Ishikawa (cell line): ENCODE data around the gene PIK3C2G.

Experiments
- CEBPB ChIP-seq: IDR thresholded peaks from 2 replicates; pipeline ENCODE4 v1.6.1; 2012
- CREB1 ChIP-seq: IDR thresholded peaks from 2 replicates; pipeline ENCODE4 v1.6.1; 2012; ENCODE audit warnings: low read depth
- EGR1 ChIP-seq: IDR thresholded peaks from 2 replicates; pipeline ENCODE4 v1.6.1; 2012
- EP300 ChIP-seq: IDR thresholded peaks from 2 replicates; pipeline ENCODE4 v1.6.1; 2012; ENCODE audit warnings: borderline replicate concordance
- FOXM1 ChIP-seq: IDR thresholded peaks from 2 replicates; pipeline ENCODE4 v1.6.1; 2012; ENCODE audit warnings: low read depth, borderline replicate concordance
- NFIC ChIP-seq: IDR thresholded peaks from 2 replicates; pipeline ENCODE4 v1.6.1; 2012
- RAD21 ChIP-seq: IDR thresholded peaks from 2 replicates; pipeline ENCODE4 v1.6.1; 2012; ENCODE audit warnings: low read depth
- REST ChIP-seq: IDR thresholded peaks from 2 replicates; pipeline ENCODE4 v1.6.1; 2012; ENCODE audit warnings: low read depth, mild to moderate bottlenecking
- TAF1 ChIP-seq: IDR thresholded peaks from 2 replicates; pipeline ENCODE4 v1.6.1; 2012; ENCODE audit warnings: low read depth, mild to moderate bottlenecking
- TCF12 ChIP-seq: IDR thresholded peaks from 2 replicates; pipeline ENCODE4 v1.6.1; 2012; ENCODE audit warnings: low read depth
- TEAD4 ChIP-seq: IDR thresholded peaks from 2 replicates; pipeline ENCODE4 v1.6.1; 2012
- YY1 ChIP-seq: IDR thresholded peaks from 2 replicates; pipeline ENCODE4 v1.6.1; 2012; ENCODE audit warnings: low read depth
- ZBTB7A ChIP-seq: IDR thresholded peaks from 2 replicates; pipeline ENCODE4 v1.6.1; 2012; ENCODE audit warnings: low read depth
- TF ChIP-seq, protein P1 (sequence below): IDR thresholded peaks from 2 replicates; pipeline ENCODE4 v1.6.1; 2012
- TF ChIP-seq, protein P2 (sequence below): IDR thresholded peaks from 2 replicates; pipeline ENCODE4 v1.6.1; 2012

Gene PIK3C2G

GRCh38 chr12:18689771-18690170 lies 428.5 kb downstream of the PIK3C2G start:
- no peak for TF ChIP-seq FOXM1

DNA sequence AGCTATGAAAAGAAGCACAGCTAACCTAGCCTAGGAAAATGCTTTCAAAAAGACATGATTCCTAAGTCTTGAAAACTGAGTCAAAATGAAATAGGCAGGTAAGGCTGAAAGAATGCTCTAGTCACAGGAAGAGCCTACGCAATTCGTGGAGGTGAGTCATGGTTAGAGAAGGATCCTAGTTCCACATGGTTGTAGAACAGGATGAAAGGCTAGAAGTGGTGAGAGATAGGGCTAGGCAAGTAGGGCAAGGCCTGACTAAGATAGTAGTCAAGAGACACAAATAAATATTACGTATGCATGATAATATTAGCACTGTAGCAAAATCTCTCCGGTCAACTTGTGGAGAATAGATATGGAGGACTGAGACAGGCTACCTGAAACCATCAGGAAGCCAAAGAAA lies 429.3 kb downstream of the PIK3C2G start:
- TF ChIP-seq EP300 = no peak
- no peak for TF ChIP-seq EGR1
- TF ChIP-seq, protein P1, sequence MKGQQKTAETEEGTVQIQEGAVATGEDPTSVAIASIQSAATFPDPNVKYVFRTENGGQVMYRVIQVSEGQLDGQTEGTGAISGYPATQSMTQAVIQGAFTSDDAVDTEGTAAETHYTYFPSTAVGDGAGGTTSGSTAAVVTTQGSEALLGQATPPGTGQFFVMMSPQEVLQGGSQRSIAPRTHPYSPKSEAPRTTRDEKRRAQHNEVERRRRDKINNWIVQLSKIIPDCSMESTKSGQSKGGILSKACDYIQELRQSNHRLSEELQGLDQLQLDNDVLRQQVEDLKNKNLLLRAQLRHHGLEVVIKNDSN = no peak
- TF ChIP-seq, protein P2, sequence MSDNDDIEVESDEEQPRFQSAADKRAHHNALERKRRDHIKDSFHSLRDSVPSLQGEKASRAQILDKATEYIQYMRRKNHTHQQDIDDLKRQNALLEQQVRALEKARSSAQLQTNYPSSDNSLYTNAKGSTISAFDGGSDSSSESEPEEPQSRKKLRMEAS = no peak
- TF ChIP-seq CREB1 = no peak
- no peak for TF ChIP-seq CEBPB
- no peak for TF ChIP-seq YY1
- TF ChIP-seq FOXM1 = no peak
- no peak for TF ChIP-seq NFIC
- TF ChIP-seq TAF1 = no peak
- TF ChIP-seq TEAD4 = no peak
- TF ChIP-seq RAD21 = no peak
- no peak for TF ChIP-seq ZBTB7A
- no peak for TF ChIP-seq TCF12
- TF ChIP-seq REST = no peak

GRCh38 chr12:18696971-18697602 lies 435.8 kb downstream of the PIK3C2G start:
- no peak for TF ChIP-seq EP300
- TF ChIP-seq YY1 = no peak
- TF ChIP-seq TCF12 = no peak
- TF ChIP-seq CEBPB = no peak
- no peak for TF ChIP-seq EGR1
- TF ChIP-seq ZBTB7A = no peak
- TF ChIP-seq, protein P2 = no peak
- TF ChIP-seq FOXM1 = no peak
- no peak for TF ChIP-seq CREB1
- TF ChIP-seq RAD21 = no peak
- TF ChIP-seq TAF1 = no peak
- no peak for TF ChIP-seq TEAD4
- no peak for TF ChIP-seq REST
- no peak for TF ChIP-seq NFIC
